H1 (cell line): ENCODE data around the gene CNNM4. TPM values are rescaled to one million over a fixed set of nuclear protein-coding genes. Genes with fewer than 3 reads are reported as not detected.

ENCODE experiments used
- SIRT6 ChIP-seq: IDR thresholded peaks from one replicate; pipeline ENCODE4 v1.7.1; 2012; ENCODE audit warnings: low read length, inconsistent platforms
- polyA plus RNA-seq, 7 experiments: library from polyadenylated mRNA; depleted of rRNA in 3 of 7; stranded (reverse) in 5 of 7; unstranded in 2 of 7; fragments of >200 nt in 5 of 7; fragments of 200-250 nt in 2 of 7; gene quantifications; 1 replicate in 5 of 7; 2 replicates in 1 of 7; 4 replicates in 1 of 7; pipeline versions ENCODE4 v1.2.1 to v1.2.3, GENCODE V29; 2011 to 2013; ENCODE audit warnings: missing spikeins in 2 of 7, mixed read lengths in 2 of 7
- total RNA-seq: library from RNA; stranded (reverse); fragmentation: NEBNext Ultra II Directional; extraction: Animal tissue kit (Norgen Biotek cat#: 25700); gene quantifications from 2 replicates; pipeline ENCODE4 v1.2.1, GENCODE V29; 2021
- TF ChIP-seq, protein P1 (sequence below), 3 experiments: IDR thresholded peaks; 1 replicate in 2 of 3; 2 replicates in 1 of 3; pipeline versions ENCODE4 v1.5.1 to v1.6.1; 2011; ENCODE audit warnings: low read length in 3 of 3, mild to moderate bottlenecking in 3 of 3, inconsistent platforms in 2 of 3, low read depth in 1 of 3, moderate library complexity in 1 of 3; ENCODE audit not compliant: insufficient read depth in 1 of 3; ENCODE audit errors: control extremely low read depth in 1 of 3

CNNM4 gene
- total and polyA plus RNA-seq, 2 of the 8 experiments (the other 6 are each of a cell fraction or from before 2014, with no cell fraction given): 10.3 to 11.0 TPM

DNA sequence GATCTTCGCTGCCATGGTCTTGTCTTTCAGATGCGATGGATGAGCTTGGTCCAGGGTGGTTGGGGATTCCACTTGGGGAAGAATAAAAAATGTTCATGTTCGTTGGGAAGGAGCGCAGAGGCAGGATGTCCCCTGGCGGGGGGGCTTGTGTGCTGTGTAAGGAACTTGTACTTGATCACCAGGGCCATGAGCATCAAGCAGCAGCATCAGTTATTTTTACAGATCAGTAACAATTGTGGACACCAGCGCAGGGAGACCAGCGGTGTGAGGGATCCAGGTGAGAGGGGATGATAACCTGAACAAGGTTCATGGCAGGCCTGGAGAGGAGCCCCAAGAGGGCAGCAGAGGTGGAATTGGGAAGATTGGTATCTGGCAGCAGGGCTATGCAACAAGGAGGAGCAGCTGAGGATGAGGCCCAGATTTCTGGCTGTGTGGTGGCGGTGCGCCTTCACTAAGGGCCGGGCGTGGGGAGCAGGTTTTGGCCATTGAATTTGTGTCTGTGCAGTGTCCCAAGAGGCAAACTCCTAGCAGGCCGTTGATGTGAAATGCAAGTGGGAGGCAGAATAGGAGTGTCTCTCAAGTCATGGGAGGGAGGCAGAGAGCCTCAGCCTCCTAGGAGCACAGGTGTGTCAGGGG, 59.3 kb downstream of the CNNM4 start (continued):
- no peak for TF ChIP-seq SIRT6
- TF ChIP-seq, protein P1, sequence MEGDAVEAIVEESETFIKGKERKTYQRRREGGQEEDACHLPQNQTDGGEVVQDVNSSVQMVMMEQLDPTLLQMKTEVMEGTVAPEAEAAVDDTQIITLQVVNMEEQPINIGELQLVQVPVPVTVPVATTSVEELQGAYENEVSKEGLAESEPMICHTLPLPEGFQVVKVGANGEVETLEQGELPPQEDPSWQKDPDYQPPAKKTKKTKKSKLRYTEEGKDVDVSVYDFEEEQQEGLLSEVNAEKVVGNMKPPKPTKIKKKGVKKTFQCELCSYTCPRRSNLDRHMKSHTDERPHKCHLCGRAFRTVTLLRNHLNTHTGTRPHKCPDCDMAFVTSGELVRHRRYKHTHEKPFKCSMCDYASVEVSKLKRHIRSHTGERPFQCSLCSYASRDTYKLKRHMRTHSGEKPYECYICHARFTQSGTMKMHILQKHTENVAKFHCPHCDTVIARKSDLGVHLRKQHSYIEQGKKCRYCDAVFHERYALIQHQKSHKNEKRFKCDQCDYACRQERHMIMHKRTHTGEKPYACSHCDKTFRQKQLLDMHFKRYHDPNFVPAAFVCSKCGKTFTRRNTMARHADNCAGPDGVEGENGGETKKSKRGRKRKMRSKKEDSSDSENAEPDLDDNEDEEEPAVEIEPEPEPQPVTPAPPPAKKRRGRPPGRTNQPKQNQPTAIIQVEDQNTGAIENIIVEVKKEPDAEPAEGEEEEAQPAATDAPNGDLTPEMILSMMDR (IDR thresholded peaks at IDR 0.05; ENCODE audit: control extremely low read depth in 1 of 3, insufficient read depth in 1 of 3, low read depth in 1 of 3, low read length in 3 of 3): peak in 1 of 3 experiments; percentile 29; a peak in 1 of 4 replicates
